ENCODE measurements around the gene MEGF11.

MEGF11 gene

GRCh38 chr15:66288093-66288492, 34.5 kb upstream of the MEGF11 start:
- no peak for DNase-seq (ENCODE audit: low read depth)
- TF ChIP-seq, protein P1, sequence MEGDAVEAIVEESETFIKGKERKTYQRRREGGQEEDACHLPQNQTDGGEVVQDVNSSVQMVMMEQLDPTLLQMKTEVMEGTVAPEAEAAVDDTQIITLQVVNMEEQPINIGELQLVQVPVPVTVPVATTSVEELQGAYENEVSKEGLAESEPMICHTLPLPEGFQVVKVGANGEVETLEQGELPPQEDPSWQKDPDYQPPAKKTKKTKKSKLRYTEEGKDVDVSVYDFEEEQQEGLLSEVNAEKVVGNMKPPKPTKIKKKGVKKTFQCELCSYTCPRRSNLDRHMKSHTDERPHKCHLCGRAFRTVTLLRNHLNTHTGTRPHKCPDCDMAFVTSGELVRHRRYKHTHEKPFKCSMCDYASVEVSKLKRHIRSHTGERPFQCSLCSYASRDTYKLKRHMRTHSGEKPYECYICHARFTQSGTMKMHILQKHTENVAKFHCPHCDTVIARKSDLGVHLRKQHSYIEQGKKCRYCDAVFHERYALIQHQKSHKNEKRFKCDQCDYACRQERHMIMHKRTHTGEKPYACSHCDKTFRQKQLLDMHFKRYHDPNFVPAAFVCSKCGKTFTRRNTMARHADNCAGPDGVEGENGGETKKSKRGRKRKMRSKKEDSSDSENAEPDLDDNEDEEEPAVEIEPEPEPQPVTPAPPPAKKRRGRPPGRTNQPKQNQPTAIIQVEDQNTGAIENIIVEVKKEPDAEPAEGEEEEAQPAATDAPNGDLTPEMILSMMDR (conservative IDR thresholded peaks at IDR 0.05; ENCODE audit: low read depth, low read length), result no peak
- H3K4me3 ChIP-seq (ENCODE audit: low read depth, low read length), result no peak overlapping the region

GRCh38 chr15:66287461-66288057, 34.0 kb upstream of the MEGF11 start:
- TF ChIP-seq, protein P1 (conservative IDR thresholded peaks at IDR 0.05; ENCODE audit: low read depth, low read length), result peak; percentile 52
- peak; percentile 35 for DNase-seq (ENCODE audit: low read depth)
- H3K4me3 ChIP-seq (ENCODE audit: low read depth, low read length), result no peak overlapping the region

DNA sequence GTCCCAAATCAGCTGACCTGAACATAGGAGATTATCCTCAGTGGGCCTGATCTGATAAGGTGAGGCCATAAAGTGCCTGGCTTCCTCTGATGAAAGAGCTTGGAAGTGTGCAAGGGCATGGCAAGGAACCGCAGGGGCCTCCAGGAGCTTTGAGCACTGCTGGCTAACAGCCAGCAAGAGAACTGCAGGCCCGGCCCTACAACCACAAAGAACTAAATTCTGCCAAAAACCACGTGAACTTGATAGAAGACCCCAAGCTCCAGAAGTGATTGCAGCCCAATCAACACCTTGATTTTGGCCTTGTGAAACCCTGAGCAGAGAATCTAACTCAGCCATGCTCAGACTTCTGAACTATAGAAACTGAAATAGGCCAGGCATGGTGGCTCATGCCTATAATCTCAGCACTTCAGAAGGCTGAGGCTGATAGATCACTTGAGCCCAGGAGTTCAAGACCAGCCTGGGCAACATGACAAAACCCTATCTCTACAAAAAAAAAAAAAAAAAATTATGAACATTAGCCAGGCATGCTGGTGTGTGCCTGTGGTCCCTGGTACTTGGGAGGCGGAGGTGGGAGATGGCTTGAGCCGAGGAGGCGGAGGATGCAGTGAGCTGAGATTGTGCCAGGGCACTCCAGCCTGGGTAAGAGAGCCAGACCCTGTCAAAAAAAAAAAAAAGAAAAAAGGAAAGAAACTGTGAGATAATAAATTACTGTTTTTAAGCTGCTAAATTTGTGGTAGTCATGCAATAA, 32.2 kb upstream of the MEGF11 start:
- TF ChIP-seq, protein P1 (conservative IDR thresholded peaks at IDR 0.05; ENCODE audit: low read depth, low read length), result no peak
- peak; percentile 19 for DNase-seq (ENCODE audit: low read depth)
- H3K4me3 ChIP-seq (ENCODE audit: low read depth, low read length), result no peak overlapping the region

GRCh38 chr15:66284271-66284670, 30.7 kb upstream of the MEGF11 start:
- DNase-seq (ENCODE audit: low read depth), result no peak
- TF ChIP-seq, protein P1 (conservative IDR thresholded peaks at IDR 0.05; ENCODE audit: low read depth, low read length), result no peak

DNA sequence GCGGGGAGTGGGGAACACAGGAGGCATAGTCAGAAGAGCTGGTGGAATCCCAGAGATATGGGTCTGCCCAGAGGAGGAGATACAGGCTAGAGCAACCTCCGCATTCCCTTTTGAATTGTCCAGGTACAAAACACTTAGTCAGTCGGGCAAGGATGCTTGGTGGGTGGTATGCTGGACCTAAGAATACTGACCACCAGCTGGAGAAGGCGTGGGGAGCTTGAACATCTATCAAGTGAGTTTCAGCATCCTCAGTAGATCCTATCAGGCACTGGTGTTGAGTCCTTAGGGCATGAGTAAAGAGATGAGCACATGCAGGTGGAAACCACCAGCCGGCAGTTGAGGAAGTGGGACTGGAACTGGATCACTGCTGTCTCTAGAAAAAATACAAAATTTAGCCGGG, 25.1 kb upstream of the MEGF11 start:
- no peak for DNase-seq (ENCODE audit: low read depth)
- no peak overlapping the region for H3K4me3 ChIP-seq (ENCODE audit: low read depth, low read length)
- TF ChIP-seq, protein P1 (conservative IDR thresholded peaks at IDR 0.05; ENCODE audit: low read depth, low read length), result no peak

More at GRCh38 chr15:66284271-66284670, 30.7 kb upstream of the MEGF11 start:
- no peak overlapping the region for H3K4me3 ChIP-seq (ENCODE audit: low read depth, low read length)

DNA sequence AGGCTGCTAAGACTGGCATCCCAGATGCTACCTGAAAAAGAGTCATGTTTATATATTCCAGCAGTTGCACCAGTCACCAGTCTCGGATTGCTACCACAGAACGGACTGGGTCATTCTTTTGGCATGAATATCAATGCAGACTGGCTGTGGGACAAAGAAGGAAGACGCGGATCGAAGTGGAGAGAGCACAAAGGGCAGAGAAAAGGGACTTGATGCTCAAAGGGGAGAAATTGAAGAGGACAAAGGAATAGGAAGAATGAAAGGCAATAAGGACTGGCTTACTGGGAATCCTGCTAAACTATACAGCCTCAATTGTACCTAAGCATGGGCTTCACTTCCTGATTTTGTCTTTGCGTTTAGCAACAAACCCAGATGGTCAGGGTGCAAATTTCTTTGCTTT, 24.5 kb upstream of the MEGF11 start:
- no peak overlapping the region for H3K4me3 ChIP-seq (ENCODE audit: low read depth, low read length)
- TF ChIP-seq, protein P1 (conservative IDR thresholded peaks at IDR 0.05; ENCODE audit: low read depth, low read length), result no peak
- no peak for DNase-seq (ENCODE audit: low read depth)

DNA sequence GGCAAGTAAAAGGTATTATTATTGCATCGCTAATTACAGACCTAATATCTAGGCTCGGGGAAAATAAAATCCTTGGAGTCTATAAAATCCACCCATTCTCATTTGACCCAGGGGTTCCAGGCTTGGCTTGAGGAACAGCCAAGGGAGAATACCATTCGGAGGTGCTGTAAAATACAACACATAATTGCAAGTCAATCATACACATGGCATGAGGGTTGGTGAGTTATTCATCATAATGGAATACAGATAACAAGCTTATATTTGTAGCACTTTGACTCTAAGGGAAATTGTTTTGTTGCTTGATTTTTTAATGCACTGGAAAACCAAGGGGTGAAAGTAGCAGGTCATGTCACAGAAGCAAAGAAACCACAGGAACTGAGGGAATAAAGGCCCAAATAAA, 23.0 kb upstream of the MEGF11 start:
- no peak for DNase-seq (ENCODE audit: low read depth)
- H3K4me3 ChIP-seq (ENCODE audit: low read depth, low read length), result no peak overlapping the region
- TF ChIP-seq, protein P1 (conservative IDR thresholded peaks at IDR 0.05; ENCODE audit: low read depth, low read length), result no peak

All from choroid plexus epithelial cell (primary cell).